Epithelial cell of proximal tubule (primary cell): ENCODE results near the gene KHK. TPM values are rescaled to one million over a fixed set of nuclear protein-coding genes. Genes with fewer than 3 reads are reported as not detected.
"Not testable (repeated sequence)": the region's sequence is repeated elsewhere in the genome, so short reads cannot be mapped to it uniquely, and the experiment has no call there.

ENCODE experiments used
- DNase-seq: peaks from one replicate; pipeline ENCODE4 v3.0.0-alpha.2; 2011; ENCODE audit warnings: low read depth
- H3K4me3 ChIP-seq: 2 replicates; pipeline ENCODE4 v1.5.1; 2011; ENCODE audit warnings: low read depth, mild to moderate bottlenecking, low read length
- total RNA-seq: library from RNA; depleted of rRNA; stranded (reverse); fragments of >200 nt; gene quantifications from 2 replicates; pipeline ENCODE4 v1.2.3, GENCODE V29; 2015
- TF ChIP-seq, protein P1 (sequence below): conservative IDR thresholded peaks from 2 replicates; pipeline ENCODE4 v1.5.1; 2012; ENCODE audit warnings: low read depth, mild to moderate bottlenecking, low read length

Gene KHK
- total RNA-seq, 1 donor from 2014 or later = 6.1 TPM

DNA sequence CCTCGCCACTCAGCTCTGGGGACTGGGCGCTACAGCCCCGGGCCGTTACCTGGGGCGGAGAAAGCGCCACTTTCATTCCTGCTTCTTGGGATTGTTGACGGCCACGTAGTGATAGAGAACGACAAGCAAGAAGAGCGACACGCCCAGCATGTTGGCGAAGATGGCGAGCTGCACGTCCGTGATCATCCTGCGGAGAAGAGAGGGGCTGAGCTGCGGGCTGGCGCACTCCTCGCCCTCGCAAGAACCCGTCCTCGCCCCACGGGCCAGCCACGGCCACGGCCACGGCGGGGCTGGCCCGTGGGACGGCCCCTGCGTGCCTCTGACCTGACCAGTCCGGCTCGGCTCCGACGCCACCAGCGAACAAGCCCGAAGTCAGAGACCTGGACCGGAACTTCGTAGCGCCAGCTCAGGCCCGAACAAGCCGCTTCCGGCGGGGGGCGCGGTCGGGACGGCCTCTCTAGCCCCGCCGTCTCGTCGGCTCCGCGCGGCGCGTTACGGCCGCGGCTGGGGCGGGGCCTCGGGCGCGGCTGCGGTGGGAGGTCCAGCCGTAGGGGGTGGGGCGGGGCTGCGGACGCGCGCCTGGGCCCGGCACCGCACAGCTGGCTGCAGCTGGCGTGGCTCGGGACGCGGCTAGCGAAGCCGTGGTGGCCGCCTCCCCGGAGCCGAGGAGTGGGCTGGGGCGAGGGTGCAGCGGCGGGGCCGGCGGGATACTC lies 15.1 kb upstream of the KHK start, which contains the start of gene OST4:
Gene OST4 (minus strand): TSS at position 378 of the 713 bp plus-strand sequence.
- peak within 1 kb of the TSS; percentile 100 for H3K4me3 ChIP-seq
- TF ChIP-seq, protein P1, sequence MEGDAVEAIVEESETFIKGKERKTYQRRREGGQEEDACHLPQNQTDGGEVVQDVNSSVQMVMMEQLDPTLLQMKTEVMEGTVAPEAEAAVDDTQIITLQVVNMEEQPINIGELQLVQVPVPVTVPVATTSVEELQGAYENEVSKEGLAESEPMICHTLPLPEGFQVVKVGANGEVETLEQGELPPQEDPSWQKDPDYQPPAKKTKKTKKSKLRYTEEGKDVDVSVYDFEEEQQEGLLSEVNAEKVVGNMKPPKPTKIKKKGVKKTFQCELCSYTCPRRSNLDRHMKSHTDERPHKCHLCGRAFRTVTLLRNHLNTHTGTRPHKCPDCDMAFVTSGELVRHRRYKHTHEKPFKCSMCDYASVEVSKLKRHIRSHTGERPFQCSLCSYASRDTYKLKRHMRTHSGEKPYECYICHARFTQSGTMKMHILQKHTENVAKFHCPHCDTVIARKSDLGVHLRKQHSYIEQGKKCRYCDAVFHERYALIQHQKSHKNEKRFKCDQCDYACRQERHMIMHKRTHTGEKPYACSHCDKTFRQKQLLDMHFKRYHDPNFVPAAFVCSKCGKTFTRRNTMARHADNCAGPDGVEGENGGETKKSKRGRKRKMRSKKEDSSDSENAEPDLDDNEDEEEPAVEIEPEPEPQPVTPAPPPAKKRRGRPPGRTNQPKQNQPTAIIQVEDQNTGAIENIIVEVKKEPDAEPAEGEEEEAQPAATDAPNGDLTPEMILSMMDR = peak; percentile 6
- no peak for DNase-seq

DNA sequence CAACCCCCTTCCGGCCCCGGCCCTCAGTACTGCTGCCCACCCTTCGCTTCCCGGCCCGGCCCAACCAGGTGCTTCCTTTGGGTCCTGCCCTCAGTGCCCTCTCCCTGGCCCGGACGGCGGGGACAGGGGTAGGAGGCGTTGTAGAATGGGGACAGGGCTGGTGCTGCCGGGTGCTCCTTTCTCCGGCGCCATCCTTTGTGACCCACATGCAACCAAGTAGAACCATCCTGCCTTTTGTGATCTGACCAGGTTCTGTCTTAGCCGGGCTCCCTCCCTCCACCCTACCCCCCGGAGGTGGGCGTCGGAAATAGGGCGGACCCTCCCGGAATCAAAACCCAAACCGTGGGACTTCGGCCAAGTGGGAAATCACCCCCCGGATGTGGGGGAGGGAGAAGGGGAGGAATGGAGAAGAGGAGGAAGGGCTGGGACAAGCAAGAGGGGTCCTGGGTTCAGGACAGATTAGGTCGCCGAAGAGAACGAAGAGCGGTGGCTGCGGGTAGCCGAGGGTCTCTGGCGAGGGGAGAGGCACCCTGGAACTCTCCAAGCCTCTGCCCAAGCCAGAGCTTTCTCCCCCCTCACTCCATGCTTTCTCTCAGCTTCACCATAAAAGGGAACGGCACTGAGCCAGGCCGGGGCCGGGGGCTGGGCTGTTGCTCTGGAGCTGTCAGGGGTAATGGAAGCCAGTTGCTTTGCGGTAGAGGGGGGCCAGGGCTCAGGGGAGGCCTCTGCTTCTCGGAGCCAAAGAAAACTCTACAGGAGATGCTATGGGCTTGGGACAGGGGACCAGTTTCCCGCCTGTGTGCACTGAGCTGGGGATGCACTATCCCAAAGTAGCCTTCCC lies 14.4 kb upstream of the KHK start:
- H3K4me3 ChIP-seq = peak overlapping the region; percentile 100
- DNase-seq = no peak
- TF ChIP-seq, protein P1 = no peak

DNA sequence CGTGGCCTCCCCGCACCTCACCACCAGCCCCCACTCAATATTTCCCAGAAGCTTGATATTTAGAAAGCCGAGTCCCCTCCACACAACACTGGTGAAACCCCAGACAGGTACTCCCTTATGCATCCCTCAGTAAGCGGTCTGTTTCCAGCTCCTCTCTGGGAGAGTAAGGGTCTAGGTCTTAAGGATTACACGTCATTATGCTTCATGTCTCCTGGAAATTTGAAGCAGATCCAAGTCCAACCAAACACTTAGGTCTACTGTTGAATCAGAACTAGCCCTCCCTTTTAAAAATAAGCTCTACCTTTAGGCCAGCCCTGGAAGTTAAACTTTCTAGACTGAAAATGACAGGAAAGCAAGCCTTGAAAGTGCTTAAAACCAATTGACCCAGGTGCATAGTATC lies 13.7 kb upstream of the KHK start:
- TF ChIP-seq, protein P1 = no peak
- no peak overlapping the region for H3K4me3 ChIP-seq
- DNase-seq = no peak

DNA sequence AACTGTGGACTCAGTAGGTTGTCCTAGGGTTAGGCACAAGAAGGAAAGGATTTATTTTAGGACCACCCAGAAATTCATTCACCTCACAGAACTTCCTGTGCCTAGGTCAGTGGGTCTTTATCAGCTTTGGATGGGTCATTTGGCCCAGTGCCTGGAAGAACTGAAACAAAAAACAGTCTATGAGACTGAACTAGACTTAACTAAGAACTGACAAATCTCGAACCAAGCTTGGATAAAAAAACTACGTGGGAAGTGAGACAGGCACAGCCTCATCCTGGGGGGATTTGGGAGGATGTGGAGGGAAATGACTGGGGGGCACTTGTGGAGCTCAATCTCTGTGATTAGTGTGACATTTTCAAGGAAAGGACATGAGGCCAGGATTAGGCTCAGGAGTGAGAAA lies 12.8 kb upstream of the KHK start:
- TF ChIP-seq, protein P1 = no peak
- H3K4me3 ChIP-seq = no peak overlapping the region

DNA sequence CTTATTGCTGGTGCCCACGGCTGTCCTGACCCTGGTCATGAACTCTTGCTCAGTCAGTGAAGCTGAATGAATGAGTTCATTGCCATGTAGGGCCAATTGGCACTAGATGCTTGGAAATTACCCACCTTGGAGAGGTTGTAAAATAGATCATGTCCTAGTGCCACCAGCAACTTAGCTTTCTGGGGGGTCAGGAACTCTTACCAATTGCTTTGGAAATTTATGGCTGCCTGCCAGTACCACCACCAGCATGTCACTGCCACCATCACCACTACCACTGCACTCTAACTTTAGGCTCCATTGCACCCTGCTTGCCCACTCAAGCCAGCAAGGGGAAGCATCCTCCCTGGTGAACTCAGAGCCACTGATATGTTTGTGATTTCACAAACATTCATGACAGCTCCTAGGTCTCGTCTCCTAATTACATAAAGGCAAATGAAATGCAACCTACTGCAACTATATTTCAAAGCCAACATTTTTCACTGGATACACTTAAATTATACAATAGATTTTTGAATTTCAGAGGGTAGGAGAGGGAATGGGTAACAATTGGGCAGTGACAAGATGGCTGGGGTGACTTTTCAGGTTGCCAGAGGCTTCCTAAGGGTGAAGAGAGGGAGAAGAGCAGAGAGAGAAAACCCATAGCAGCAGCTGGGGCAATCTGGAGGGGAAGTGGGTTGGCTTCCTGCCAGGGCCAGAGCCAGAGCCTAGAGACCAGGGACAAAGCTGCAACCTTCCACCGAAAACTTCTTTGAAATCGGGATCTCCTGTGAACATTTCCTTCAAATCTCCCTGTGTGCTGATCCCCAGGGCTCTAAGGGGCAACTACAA lies 11.6 kb upstream of the KHK start:
- TF ChIP-seq, protein P1 = no peak
- DNase-seq = no peak
- no peak overlapping the region for H3K4me3 ChIP-seq

More for the DNA sequence above, 12.8 kb upstream of the KHK start:
- DNase-seq = no peak

DNA sequence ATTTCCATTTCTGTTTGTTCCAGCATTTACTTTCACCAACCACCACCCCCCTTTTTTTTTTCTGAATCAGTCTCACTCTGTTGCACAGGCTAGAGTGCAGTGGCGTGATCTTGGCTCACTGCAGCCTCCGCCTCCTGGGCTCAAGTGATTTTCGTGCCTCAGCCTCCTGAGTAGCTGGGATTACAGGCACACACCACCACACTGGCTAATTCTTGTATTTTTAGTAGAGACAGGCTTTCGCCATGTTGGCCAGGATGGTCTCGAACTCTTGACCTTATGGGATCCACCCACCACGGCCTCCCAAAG lies 11.1 kb upstream of the KHK start:
- not testable (repeated sequence) for H3K4me3 ChIP-seq, DNase-seq

DNA sequence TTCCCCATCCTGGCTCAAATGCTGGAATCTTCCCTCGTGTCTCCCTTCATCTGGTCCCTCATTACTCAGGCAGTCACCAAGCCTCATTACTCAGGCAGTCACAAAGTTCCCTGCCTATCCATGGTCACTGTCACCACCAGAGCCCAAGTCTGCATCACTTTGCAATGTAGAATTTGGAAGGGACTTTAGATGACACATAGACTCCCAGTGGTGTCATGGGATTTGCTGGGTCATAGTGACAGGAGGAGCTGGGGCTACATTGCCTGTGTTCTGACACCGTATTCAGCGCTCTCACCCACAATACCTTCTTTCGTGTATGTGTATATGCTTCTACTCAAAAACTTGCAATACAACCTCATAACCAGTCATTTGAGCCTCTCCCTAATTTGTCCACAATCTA lies 10.2 kb upstream of the KHK start:
- DNase-seq = no peak
- no peak overlapping the region for H3K4me3 ChIP-seq
- TF ChIP-seq, protein P1 = no peak
